ENCODE data around the gene TGFB2. TPM values are rescaled to one million over a fixed set of nuclear protein-coding genes. Genes with fewer than 3 reads are reported as not detected.

TGFB2 gene
- total RNA-seq, 1 donor from 2014 or later, result 10.2 TPM

- Histone ChIP-seq H3K4me3 (no peak overlapping the region), H3K36me3 (no peaks in the 10 kb centered on the region), H3K27me3 (ENCODE audit: low read depth) (no peaks in the 10 kb centered on the region), H3K9me3 (no peaks in the 10 kb centered on the region), H3K27ac (no peak overlapping the region), H3K4me1 (peaks cover 20% of the 10 kb centered on the region)
- intact Hi-C loops (cut with DNase I), result no loop called here
- no peak for TF ChIP-seq CTCF (IDR thresholded peaks at IDR 0.05)
- ATAC-seq (no peak), DNase-seq (no peak)
These were observed 111.3 kb downstream of the TGFB2 start for GRCh38 chr1:218456444-218456843.

- peak; percentile 55 for DNase-seq
- Histone ChIP-seq H3K4me3 (no peak overlapping the region), H3K27me3 (ENCODE audit: low read depth) (no peaks in the 10 kb centered on the region), H3K4me1 (peaks cover 38% of the 10 kb centered on the region), H3K27ac (peak overlapping the region; percentile 73), H3K9me3 (no peaks in the 10 kb centered on the region), H3K36me3 (no peaks in the 10 kb centered on the region)
- peak; percentile 64 to 70 for ATAC-seq
- TF ChIP-seq CTCF (IDR thresholded peaks at IDR 0.05), result no peak
- intact Hi-C loops (cut with DNase I), result no loop called here
These were observed 114.3 kb downstream of the TGFB2 start for GRCh38 chr1:218459450-218459849.

GRCh38 chr1:218459878-218460711, 115.0 kb downstream of the TGFB2 start:
- Histone ChIP-seq H3K4me1 (peaks cover 38% of the 10 kb centered on the region), H3K27ac (peak overlapping the region; percentile 73), H3K4me3 (no peak overlapping the region), H3K36me3 (no peaks in the 10 kb centered on the region), H3K9me3 (no peaks in the 10 kb centered on the region), H3K27me3 (ENCODE audit: low read depth) (no peaks in the 10 kb centered on the region)
- DNase-seq (no peak), ATAC-seq (peak; percentile 90 to 93)
- TF ChIP-seq CTCF (IDR thresholded peaks at IDR 0.05), result no peak
- intact Hi-C loops (cut with DNase I), result no loop called here

- no peak overlapping the region for H3K4me3 ChIP-seq
- intact Hi-C loops (cut with DNase I), result no loop called here
- DNase-seq, result no peak
- no peak for ATAC-seq
- no peaks in the 10 kb centered on the region for H3K9me3 ChIP-seq
- no peak for TF ChIP-seq CTCF (IDR thresholded peaks at IDR 0.05)
- no peaks in the 10 kb centered on the region for H3K27me3 ChIP-seq (ENCODE audit: low read depth)
- no peaks in the 10 kb centered on the region for H3K36me3 ChIP-seq
- no peak overlapping the region for H3K27ac ChIP-seq
- peaks cover 38% of the 10 kb centered on the region for H3K4me1 ChIP-seq
These were observed 116.2 kb downstream of the TGFB2 start for GRCh38 chr1:218461351-218461750.

GRCh38 chr1:218462116-218462515, 117.0 kb downstream of the TGFB2 start:
- peaks cover 40% of the 10 kb centered on the region for H3K4me1 ChIP-seq
- H3K27ac ChIP-seq, result no peak overlapping the region
- intact Hi-C loops (cut with DNase I), result no loop called here
- no peak for TF ChIP-seq CTCF (IDR thresholded peaks at IDR 0.05)
- ATAC-seq (no peak), DNase-seq (no peak)
- H3K36me3 ChIP-seq, result no peaks in the 10 kb centered on the region
- H3K4me3 ChIP-seq, result no peak overlapping the region
- H3K9me3 ChIP-seq, result no peaks in the 10 kb centered on the region
- no peaks in the 10 kb centered on the region for H3K27me3 ChIP-seq (ENCODE audit: low read depth)

Measured in lower lobe of right lung (tissue), 2 donors.